TTC549 (cell line): ENCODE data around the gene MKNK2.

Source experiments
- FAIRE-seq: peaks from 2 replicates; lab custom pipeline; 2012; peaks lifted over from hg19 to GRCh38; lab: Jason Lieb, UNC

Gene MKNK2

GRCh38 chr19:2079865-2080301 is 28.8 kb upstream of the MKNK2 start:
- no peak for FAIRE-seq

- FAIRE-seq = no peak
Observed at GRCh38 chr19:2079076-2079864, 28.2 kb upstream of the MKNK2 start.

- FAIRE-seq = no peak
Observed at GRCh38 chr19:2077833-2078619, 27.0 kb upstream of the MKNK2 start.

- FAIRE-seq = no peak
Observed at GRCh38 chr19:2077398-2077797, 26.4 kb upstream of the MKNK2 start.

- no peak for FAIRE-seq
Observed at GRCh38 chr19:2076526-2076944, 25.5 kb upstream of the MKNK2 start.

- FAIRE-seq = no peak
Observed at GRCh38 chr19:2072757-2073551, 21.9 kb upstream of the MKNK2 start.

- no peak for FAIRE-seq
Observed at GRCh38 chr19:2070986-2071673, 20.1 kb upstream of the MKNK2 start.

GRCh38 chr19:2070436-2070827 is 19.4 kb upstream of the MKNK2 start:
- no peak for FAIRE-seq

GRCh38 chr19:2064788-2065524 is 13.9 kb upstream of the MKNK2 start:
- no peak for FAIRE-seq

- no peak for FAIRE-seq
Observed at GRCh38 chr19:2064395-2064787, 13.3 kb upstream of the MKNK2 start.

- no peak for FAIRE-seq
Observed at GRCh38 chr19:2063824-2064223, 12.8 kb upstream of the MKNK2 start.

- no peak for FAIRE-seq
Observed at GRCh38 chr19:2062770-2063169, 11.7 kb upstream of the MKNK2 start.

- no peak for FAIRE-seq
Observed at GRCh38 chr19:2062389-2062729, 11.3 kb upstream of the MKNK2 start.

GRCh38 chr19:2061495-2062388 is 10.7 kb upstream of the MKNK2 start:
- FAIRE-seq = peak; percentile 92

- no peak for FAIRE-seq
Observed at GRCh38 chr19:2060884-2061494, 9.9 kb upstream of the MKNK2 start.

GRCh38 chr19:2059422-2060201 is 8.6 kb upstream of the MKNK2 start:
- no peak for FAIRE-seq

- no peak for FAIRE-seq
Observed at GRCh38 chr19:2058570-2059421, 7.8 kb upstream of the MKNK2 start.
